ENCODE results near the gene LRRC8B. TPM values are rescaled to one million over a fixed set of nuclear protein-coding genes. Genes with fewer than 3 reads are reported as not detected.

The LRRC8B gene
- total RNA-seq, 1 experiment from 2014 or later: 15.0 TPM

- no peaks in the 10 kb centered on the region for H3K27me3 ChIP-seq (ENCODE audit: insufficient read depth, low read depth)
- H3K9me2 ChIP-seq (ENCODE audit: insufficient read depth): no peaks in the 10 kb centered on the region
- no peaks in the 10 kb centered on the region for H3K36me3 ChIP-seq (ENCODE audit: low read depth)
- no peak for DNase-seq
- H3K27ac ChIP-seq: no peak overlapping the region
- no peak overlapping the region for H2AFZ ChIP-seq
- no peaks in the 10 kb centered on the region for H3F3A ChIP-seq (ENCODE audit: insufficient read depth, low read depth)
- H3K4me2 ChIP-seq: no peak overlapping the region
- ChIA-PET POLR2A (ENCODE audit: unreplicated experiment) (no interaction called here), CTCF (no interaction called here)
- H4K20me1 ChIP-seq (ENCODE audit: insufficient read depth): no peaks in the 10 kb centered on the region
- intact Hi-C loops (cut with micrococcal nuclease; ENCODE audit: unreplicated experiment): no loop called here
- TF ChIP-seq EZH2 (IDR thresholded peaks at IDR 0.05; ENCODE audit: low read depth): no peak
- TF ChIP-seq, protein P1, sequence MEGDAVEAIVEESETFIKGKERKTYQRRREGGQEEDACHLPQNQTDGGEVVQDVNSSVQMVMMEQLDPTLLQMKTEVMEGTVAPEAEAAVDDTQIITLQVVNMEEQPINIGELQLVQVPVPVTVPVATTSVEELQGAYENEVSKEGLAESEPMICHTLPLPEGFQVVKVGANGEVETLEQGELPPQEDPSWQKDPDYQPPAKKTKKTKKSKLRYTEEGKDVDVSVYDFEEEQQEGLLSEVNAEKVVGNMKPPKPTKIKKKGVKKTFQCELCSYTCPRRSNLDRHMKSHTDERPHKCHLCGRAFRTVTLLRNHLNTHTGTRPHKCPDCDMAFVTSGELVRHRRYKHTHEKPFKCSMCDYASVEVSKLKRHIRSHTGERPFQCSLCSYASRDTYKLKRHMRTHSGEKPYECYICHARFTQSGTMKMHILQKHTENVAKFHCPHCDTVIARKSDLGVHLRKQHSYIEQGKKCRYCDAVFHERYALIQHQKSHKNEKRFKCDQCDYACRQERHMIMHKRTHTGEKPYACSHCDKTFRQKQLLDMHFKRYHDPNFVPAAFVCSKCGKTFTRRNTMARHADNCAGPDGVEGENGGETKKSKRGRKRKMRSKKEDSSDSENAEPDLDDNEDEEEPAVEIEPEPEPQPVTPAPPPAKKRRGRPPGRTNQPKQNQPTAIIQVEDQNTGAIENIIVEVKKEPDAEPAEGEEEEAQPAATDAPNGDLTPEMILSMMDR (conservative IDR thresholded peaks at IDR 0.05): peak; percentile 66
- peaks cover 9% of the 10 kb centered on the region; the same call in 1 of the 2 replicates for H3K9me3 ChIP-seq (ENCODE audit: insufficient read depth, low read depth)
- no peaks in the 10 kb centered on the region for H3K4me1 ChIP-seq (replicated peaks; ENCODE audit: insufficient read depth)
- no peaks in the 10 kb centered on the region for H3K79me2 ChIP-seq (ENCODE audit: low read depth)
- no peak overlapping the region for H3K4me3 ChIP-seq
- no TSS peak for BruUV-seq (replicated peaks)
These were observed 91.3 kb downstream of the LRRC8B start for GRCh38 chr1:89615676-89616598.

GRCh38 chr1:89616844-89617627 lies 92.4 kb downstream of the LRRC8B start:
- BruUV-seq (replicated peaks): no TSS peak
- ChIA-PET CTCF (no interaction called here), POLR2A (ENCODE audit: unreplicated experiment) (interaction anchor here (0.8 kb wide), 1 partner anchor 35 kb away, joined by 6 read pairs; no protein-coding TSS in a partner anchor)
- DNase-seq: no peak
- Histone ChIP-seq H3K4me2 (no peak overlapping the region), H3K4me3 (no peak overlapping the region), H3K9me2 (ENCODE audit: insufficient read depth) (no peaks in the 10 kb centered on the region), H3K9me3 (ENCODE audit: insufficient read depth, low read depth) (peaks cover 9% of the 10 kb centered on the region; the same call in 1 of the 2 replicates), H3F3A (ENCODE audit: insufficient read depth, low read depth) (no peaks in the 10 kb centered on the region), H3K79me2 (ENCODE audit: low read depth) (no peaks in the 10 kb centered on the region), H4K20me1 (ENCODE audit: insufficient read depth) (no peaks in the 10 kb centered on the region), H2AFZ (no peak overlapping the region), H3K27me3 (ENCODE audit: insufficient read depth, low read depth) (no peaks in the 10 kb centered on the region), H3K4me1 (replicated peaks; ENCODE audit: insufficient read depth) (no peaks in the 10 kb centered on the region), H3K36me3 (ENCODE audit: low read depth) (no peaks in the 10 kb centered on the region), H3K27ac (no peak overlapping the region)
- intact Hi-C loops (cut with micrococcal nuclease; ENCODE audit: unreplicated experiment): no loop called here
- TF ChIP-seq, protein P1 (conservative IDR thresholded peaks at IDR 0.05): no peak
- no peak for TF ChIP-seq EZH2 (IDR thresholded peaks at IDR 0.05; ENCODE audit: low read depth)

DNA sequence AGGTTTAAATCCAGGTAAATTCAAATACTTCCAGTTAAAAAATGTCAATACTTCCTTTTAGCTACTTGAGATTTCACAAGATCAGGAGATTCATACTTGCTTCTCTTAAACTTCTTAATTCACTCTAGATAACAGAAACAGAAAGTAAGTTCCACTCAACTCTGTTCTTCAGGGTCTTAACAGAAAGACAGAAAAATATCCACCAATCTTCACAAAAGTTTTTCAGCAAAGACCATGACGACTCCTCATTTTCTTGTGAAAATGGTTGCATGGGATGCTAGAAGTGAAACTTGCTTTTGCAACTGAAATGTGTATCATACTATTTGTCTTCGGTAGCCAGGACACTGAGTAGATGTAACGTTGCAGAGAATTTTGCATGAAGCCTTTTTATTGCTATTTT lies 96.0 kb downstream of the LRRC8B start:
- H3K9me2 ChIP-seq (ENCODE audit: insufficient read depth): no peaks in the 10 kb centered on the region; the same call in 1 of the 2 replicates
- no peaks in the 10 kb centered on the region for H3K79me2 ChIP-seq (ENCODE audit: low read depth)
- no peak overlapping the region for H3K4me2 ChIP-seq
- no TSS peak for BruUV-seq (replicated peaks)
- no peaks in the 10 kb centered on the region for H3K4me1 ChIP-seq (replicated peaks; ENCODE audit: insufficient read depth)
- H2AFZ ChIP-seq: no peak overlapping the region
- H3K4me3 ChIP-seq: no peak overlapping the region
- no peak for TF ChIP-seq EZH2 (IDR thresholded peaks at IDR 0.05; ENCODE audit: low read depth)
- TF ChIP-seq, protein P1 (conservative IDR thresholded peaks at IDR 0.05): no peak
- no peaks in the 10 kb centered on the region for H4K20me1 ChIP-seq (ENCODE audit: insufficient read depth)
- ChIA-PET CTCF (no interaction called here), POLR2A (ENCODE audit: unreplicated experiment) (no interaction called here)
- intact Hi-C loops (cut with micrococcal nuclease; ENCODE audit: unreplicated experiment): no loop called here
- DNase-seq: no peak
- H3K27ac ChIP-seq: no peak overlapping the region
- H3F3A ChIP-seq (ENCODE audit: insufficient read depth, low read depth): no peaks in the 10 kb centered on the region
- no peaks in the 10 kb centered on the region for H3K36me3 ChIP-seq (ENCODE audit: low read depth)
- H3K9me3 ChIP-seq (ENCODE audit: insufficient read depth, low read depth): peaks cover 9% of the 10 kb centered on the region; the same call in 1 of the 2 replicates
- H3K27me3 ChIP-seq (ENCODE audit: insufficient read depth, low read depth): no peaks in the 10 kb centered on the region
